ENCODE data around the gene LYPD1. TPM values are rescaled to one million over a fixed set of nuclear protein-coding genes. Genes with fewer than 3 reads are reported as not detected.
A peak's percentile ranks its signal among the peaks of the same experiment; 100 is the strongest.

The LYPD1 gene
- total and polyA plus RNA-seq, 8 donors: 0.53 to 5.6 (median 1.3) TPM

DNA sequence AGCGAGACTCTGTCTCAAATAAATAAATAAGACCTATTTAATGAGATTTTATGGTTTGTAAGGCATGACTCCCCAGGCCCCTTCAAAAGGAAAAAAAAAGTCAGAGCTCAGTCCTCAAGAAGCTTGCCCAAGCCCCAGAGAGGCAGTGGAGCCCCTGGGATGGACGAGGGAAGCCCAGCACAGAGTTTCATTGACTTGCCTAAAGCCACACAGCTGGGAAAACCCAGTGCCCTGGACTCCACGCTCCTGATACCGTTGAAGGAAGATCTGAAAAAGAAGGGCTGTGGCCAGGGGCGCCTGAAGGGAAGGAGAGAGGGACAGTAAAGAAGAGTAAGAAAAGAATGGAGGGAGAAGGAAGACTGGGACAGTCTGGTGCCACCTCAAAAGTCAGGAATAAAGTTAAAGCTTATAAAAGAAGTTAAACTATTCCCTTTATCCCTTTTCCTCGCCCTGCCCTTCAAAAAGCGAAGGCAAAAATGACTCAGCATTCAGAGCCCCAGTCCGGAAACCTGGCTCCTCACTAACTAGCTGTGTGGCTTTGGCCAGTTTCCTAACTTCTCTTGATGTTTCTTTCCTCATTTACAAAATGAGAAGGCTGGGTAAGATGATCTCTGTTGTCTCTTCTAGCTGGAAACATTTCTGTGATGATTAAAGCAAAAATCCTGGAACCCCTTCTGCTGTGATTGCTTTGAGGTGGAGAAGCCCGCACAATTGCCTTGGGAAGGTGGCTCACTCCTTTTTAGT is 46.7 kb downstream of the LYPD1 start:
- H3K27me3 ChIP-seq: no peaks in the 10 kb centered on the region
- H3K9me3 ChIP-seq: no peaks in the 10 kb centered on the region
- H3K36me3 ChIP-seq: no peaks in the 10 kb centered on the region
- TF ChIP-seq, protein P1, sequence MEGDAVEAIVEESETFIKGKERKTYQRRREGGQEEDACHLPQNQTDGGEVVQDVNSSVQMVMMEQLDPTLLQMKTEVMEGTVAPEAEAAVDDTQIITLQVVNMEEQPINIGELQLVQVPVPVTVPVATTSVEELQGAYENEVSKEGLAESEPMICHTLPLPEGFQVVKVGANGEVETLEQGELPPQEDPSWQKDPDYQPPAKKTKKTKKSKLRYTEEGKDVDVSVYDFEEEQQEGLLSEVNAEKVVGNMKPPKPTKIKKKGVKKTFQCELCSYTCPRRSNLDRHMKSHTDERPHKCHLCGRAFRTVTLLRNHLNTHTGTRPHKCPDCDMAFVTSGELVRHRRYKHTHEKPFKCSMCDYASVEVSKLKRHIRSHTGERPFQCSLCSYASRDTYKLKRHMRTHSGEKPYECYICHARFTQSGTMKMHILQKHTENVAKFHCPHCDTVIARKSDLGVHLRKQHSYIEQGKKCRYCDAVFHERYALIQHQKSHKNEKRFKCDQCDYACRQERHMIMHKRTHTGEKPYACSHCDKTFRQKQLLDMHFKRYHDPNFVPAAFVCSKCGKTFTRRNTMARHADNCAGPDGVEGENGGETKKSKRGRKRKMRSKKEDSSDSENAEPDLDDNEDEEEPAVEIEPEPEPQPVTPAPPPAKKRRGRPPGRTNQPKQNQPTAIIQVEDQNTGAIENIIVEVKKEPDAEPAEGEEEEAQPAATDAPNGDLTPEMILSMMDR (IDR thresholded peaks at IDR 0.05): no peak
- no peaks in the 10 kb centered on the region for H3K4me1 ChIP-seq
- no peak overlapping the region for H3K27ac ChIP-seq
- intact Hi-C loops (cut with DNase I): no loop called here
- H3K4me3 ChIP-seq: no peak overlapping the region
- DNase-seq (no peak), ATAC-seq (peak; percentile 58)

DNA sequence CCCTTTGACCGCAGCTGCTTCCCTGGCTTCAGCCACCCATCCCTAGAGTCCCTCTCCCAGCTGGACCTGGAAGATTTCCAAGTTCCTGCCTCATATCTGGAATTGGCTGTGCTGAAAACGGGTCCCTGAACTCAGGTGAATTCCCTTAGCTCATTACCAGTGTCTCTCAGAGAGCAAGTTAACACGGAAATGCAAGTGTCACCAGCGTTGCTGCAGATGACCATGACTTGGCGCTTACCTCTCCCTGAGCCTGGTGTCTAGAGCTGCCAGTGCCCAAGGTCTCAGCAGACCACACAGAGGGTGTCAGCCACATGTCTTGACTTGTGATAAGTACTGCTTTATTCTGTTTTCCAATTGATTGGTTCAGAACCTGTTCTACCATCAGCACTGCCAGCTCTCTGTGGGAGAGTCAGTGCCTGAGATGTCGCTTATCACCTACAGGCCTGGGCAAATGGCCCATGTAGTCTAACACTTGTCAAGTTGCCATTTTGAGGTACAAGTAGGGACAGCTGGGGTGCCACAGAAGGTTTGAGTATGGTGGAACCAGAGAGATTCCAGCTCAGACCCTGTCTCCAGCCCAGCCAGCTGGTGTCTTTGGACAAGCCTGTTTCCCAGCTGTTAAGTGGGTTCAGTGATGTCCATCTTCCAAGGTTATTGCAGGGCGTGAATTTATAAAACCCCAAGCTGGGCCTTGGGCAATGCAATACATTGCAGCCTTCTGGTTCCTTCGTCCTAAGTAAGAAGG is 48.7 kb downstream of the LYPD1 start:
- ATAC-seq (no peak), DNase-seq (no peak)
- Histone ChIP-seq H3K4me3 (no peak overlapping the region), H3K36me3 (no peaks in the 10 kb centered on the region), H3K4me1 (no peaks in the 10 kb centered on the region), H3K9me3 (no peaks in the 10 kb centered on the region), H3K27ac (no peak overlapping the region), H3K27me3 (no peaks in the 10 kb centered on the region)
- TF ChIP-seq, protein P1 (IDR thresholded peaks at IDR 0.05): no peak
- intact Hi-C loops (cut with DNase I): no loop called here

DNA sequence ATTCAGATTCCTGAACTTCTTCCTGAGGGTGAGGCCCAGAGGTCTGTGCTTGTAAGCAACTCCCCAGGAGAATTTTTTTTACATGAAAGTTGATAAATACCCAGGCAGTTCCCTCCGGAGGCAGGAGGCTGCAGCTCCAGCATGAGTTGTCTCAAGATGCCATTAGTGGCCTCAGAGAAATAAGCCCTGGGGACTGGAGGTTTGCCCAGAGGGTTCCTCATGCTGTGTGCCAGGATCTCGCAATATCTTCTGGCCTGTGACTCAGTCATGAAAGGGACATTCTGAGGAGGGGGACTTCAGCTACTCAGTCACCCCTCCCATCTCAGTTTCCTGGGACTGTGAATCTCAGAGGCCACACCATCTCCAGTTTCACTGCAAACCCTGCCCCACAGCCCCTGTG is 49.9 kb downstream of the LYPD1 start:
- DNase-seq (no peak), ATAC-seq (no peak)
- Histone ChIP-seq H3K27ac (no peak overlapping the region), H3K4me3 (no peak overlapping the region), H3K4me1 (no peaks in the 10 kb centered on the region), H3K9me3 (no peaks in the 10 kb centered on the region), H3K27me3 (no peaks in the 10 kb centered on the region), H3K36me3 (no peaks in the 10 kb centered on the region)
- intact Hi-C loops (cut with DNase I): no loop called here
- TF ChIP-seq, protein P1 (IDR thresholded peaks at IDR 0.05): no peak

DNA sequence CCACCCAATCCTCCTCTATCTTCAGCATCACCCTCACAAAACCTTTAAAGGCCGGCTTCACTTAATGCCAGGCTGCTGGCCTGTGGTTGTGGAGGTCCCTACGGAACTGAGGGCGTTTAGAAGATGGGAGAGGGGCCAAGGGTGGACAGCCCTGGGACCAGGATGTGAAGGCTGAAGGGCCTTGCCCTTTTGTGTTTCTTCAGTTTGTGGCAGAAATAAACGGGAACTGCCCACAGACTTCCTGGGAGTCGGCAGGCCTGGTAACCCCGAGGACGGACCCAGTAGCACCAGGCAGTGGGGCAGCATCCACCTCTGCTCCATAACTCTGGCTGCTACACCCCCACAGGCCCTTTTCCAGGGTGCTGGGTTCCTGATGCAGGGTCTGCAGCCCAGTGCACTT is 51.3 kb downstream of the LYPD1 start:
- TF ChIP-seq, protein P1 (IDR thresholded peaks at IDR 0.05): no peak
- intact Hi-C loops (cut with DNase I): no loop called here

DNA sequence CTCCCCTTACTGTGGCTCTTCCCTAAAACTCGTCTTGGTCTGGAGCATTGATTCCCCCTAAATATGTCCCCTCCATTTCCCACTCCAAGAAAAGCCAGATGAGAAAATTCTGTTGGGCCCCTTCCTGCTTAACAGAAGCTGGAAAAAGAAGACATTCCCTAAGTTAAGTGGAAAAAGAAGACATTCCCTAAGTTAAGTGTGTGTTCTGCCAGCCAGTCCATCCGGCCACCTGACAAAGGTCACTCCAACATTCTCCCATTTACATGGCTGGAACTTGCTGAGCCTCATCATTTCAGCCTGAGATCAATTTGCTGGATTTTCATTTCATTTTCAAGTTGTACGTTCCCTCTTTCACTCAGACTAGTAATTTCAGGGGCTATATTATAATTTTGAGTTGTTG is 52.0 kb downstream of the LYPD1 start:
- no peak overlapping the region for H3K27ac ChIP-seq
- ATAC-seq (no peak), DNase-seq (no peak)
- no peaks in the 10 kb centered on the region for H3K27me3 ChIP-seq
- H3K9me3 ChIP-seq: no peaks in the 10 kb centered on the region
- no peaks in the 10 kb centered on the region for H3K36me3 ChIP-seq
- intact Hi-C loops (cut with DNase I): no loop called here
- no peak overlapping the region for H3K4me3 ChIP-seq
- H3K4me1 ChIP-seq: no peaks in the 10 kb centered on the region
- TF ChIP-seq, protein P1 (IDR thresholded peaks at IDR 0.05): no peak

More for the DNA sequence above, 51.3 kb downstream of the LYPD1 start:
- Histone ChIP-seq H3K9me3 (no peaks in the 10 kb centered on the region), H3K4me1 (no peaks in the 10 kb centered on the region), H3K4me3 (no peak overlapping the region), H3K27me3 (no peaks in the 10 kb centered on the region), H3K36me3 (no peaks in the 10 kb centered on the region), H3K27ac (no peak overlapping the region)
- ATAC-seq (no peak), DNase-seq (no peak)
